GM21576 (cell line): ENCODE data around the gene TSPAN6.

Experiments used
- ATAC-seq: cut with Tn5 transposase; IDR thresholded peaks from one replicate; pipeline ENCODE4 v1.9.1; 2021; ENCODE audit warnings: mild to moderate bottlenecking, moderate library complexity; ENCODE audit not compliant: unreplicated experiment

TSPAN6 gene

GRCh38 chrX:100591256-100592051 lies 45.2 kb downstream of the TSPAN6 start:
- no peak for ATAC-seq

- ATAC-seq = no peak
Observed at GRCh38 chrX:100587861-100588260, 48.7 kb downstream of the TSPAN6 start.

DNA sequence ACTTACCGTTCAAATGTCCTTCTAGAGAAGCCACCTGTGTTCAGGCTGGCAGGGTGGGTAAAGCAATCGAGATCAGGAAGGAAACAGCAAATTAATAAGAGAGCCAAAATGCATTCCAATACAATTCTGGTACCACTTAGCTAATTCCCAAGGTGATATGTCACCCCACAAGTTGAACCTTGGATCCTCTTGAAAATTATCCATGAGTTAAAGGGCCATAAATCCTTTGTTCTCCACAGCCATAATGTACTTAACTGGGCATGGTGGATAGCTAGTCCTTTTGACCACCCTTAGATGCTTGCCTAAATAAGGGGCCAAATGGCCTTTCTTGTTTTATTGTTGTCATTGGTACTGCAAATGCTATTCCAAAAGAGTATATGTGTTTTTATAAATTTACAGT lies 49.9 kb downstream of the TSPAN6 start:
- ATAC-seq = no peak

DNA sequence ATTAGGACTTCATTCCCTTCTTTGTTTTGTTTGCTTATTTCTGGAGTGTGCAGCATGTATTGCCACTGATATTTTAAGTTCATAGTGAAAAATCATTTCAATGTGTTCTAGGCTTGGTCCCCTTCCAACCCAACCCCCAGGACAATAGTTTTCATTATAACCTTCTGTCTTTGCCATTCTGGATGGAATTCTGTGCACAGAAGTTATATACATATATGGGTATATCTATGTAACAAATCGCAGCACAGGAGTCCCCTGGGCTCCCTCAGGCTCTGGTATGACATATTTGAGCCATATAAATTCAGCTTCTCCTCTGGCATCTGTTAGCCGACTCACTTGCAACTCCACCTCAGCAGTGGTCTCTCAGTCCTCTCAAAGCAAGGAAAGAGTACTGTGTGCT lies 52.0 kb downstream of the TSPAN6 start, which contains the start of gene TNMD:
Gene TNMD, plus strand, starts transcription at position 326 of the 400 bp plus-strand sequence. CDS start 83 bp downstream, outside the sequence.
- ATAC-seq = no peak
